PC-3 (cell line): ENCODE data around the gene S100PBP. TPM values are rescaled to one million over a fixed set of nuclear protein-coding genes. Genes with fewer than 3 reads are reported as not detected.

Experiments
- ATAC-seq: fragments of 200-7000 bp; cut with Tn5 transposase; 2 replicates; pipeline ENCODE4 v1.9.1; 2020; ENCODE audit warnings: mild to moderate bottlenecking, moderate library complexity
- BruUV-seq: library from RNA; stranded (reverse); fragments of 400-500 nt; replicated peaks from 2 replicates; lab custom pipeline; 2021; lab: Mats Ljungman, UMichigan
- CTCF ChIA-PET: fragments of 300-600 bp; sonication (Branson Sonifier 250); formaldehyde crosslinking; loops from one replicate; lab custom pipeline; 2022; ENCODE audit warnings: antibody characterized with exemption; lab: Charles Lee
- POLR2A ChIA-PET: fragments of 300-600 bp; sonication (Branson Sonifier 250); formaldehyde crosslinking; loops from one replicate; lab custom pipeline; 2022; ENCODE audit warnings: antibody characterized with exemption; ENCODE audit not compliant: unreplicated experiment; lab: Charles Lee
- DNase-seq: peaks from one replicate; pipeline ENCODE4 v3.0.0-alpha.2; 2015
- H2AFZ ChIP-seq: fragments of 300-600 bp; sonication (generic); 2 replicates; pipeline ENCODE4 v1.6.0; 2016; ENCODE audit warnings: antibody characterized with exemption, low read length
- H3F3A ChIP-seq: fragments of 300-600 bp; sonication (generic); one replicate; pipeline ENCODE4 v1.6.0; 2017; ENCODE audit warnings: antibody characterized with exemption, low read length, control low read depth, mild to moderate bottlenecking; ENCODE audit not compliant: unreplicated experiment
- H3K27ac ChIP-seq: fragments of 300-600 bp; sonication (generic); 2 replicates; pipeline ENCODE4 v1.5.1; 2016; ENCODE audit warnings: mild to moderate bottlenecking, low read length
- H3K27me3 ChIP-seq: fragments of 300-600 bp; sonication (generic); 2 replicates; pipeline ENCODE4 v1.6.1; 2016; ENCODE audit warnings: low read length, mixed read lengths
- H3K36me3 ChIP-seq: fragments of 300-600 bp; sonication (generic); 2 replicates; pipeline ENCODE4 v1.6.1; 2016; ENCODE audit warnings: low read depth, mixed run types, low read length, mixed read lengths
- H3K4me1 ChIP-seq: fragments of 300-600 bp; sonication (generic); 2 replicates; pipeline ENCODE4 v1.5.1; 2016; ENCODE audit warnings: low read length; ENCODE audit not compliant: insufficient read depth
- H3K4me2 ChIP-seq: fragments of 300-600 bp; sonication (generic); 2 replicates; pipeline ENCODE4 v1.6.0; 2016; ENCODE audit warnings: low read length
- H3K4me3 ChIP-seq: fragments of 300-600 bp; sonication (generic); 2 replicates; pipeline ENCODE4 v1.5.1; 2016; ENCODE audit warnings: mild to moderate bottlenecking, low read length, mixed read lengths
- H3K79me2 ChIP-seq: fragments of 300-600 bp; sonication (generic); 2 replicates; pipeline ENCODE4 v1.6.1; 2017; ENCODE audit warnings: low read length, mixed read lengths
- H3K9ac ChIP-seq: fragments of 300-600 bp; sonication (generic); 2 replicates; pipeline ENCODE4 v1.6.0; 2016; ENCODE audit warnings: mild to moderate bottlenecking, low read length
- H3K9me2 ChIP-seq: fragments of 300-600 bp; sonication (generic); replicated peaks from 2 replicates; pipeline ENCODE4 v1.6.1; 2016; ENCODE audit warnings: mixed run types, low read length, mixed read lengths
- H3K9me3 ChIP-seq: fragments of 300-600 bp; sonication (generic); 2 replicates; pipeline ENCODE4 v1.6.1; 2016; ENCODE audit warnings: low read length, mixed read lengths
- H4K20me1 ChIP-seq: fragments of 300-600 bp; sonication (generic); 2 replicates; pipeline ENCODE4 v1.6.1; 2016; ENCODE audit warnings: low read length, mixed read lengths
- EZH2 ChIP-seq: fragments of 300-600 bp; sonication (generic); IDR thresholded peaks from one replicate; pipeline ENCODE4 v1.6.1; 2017; ENCODE audit warnings: antibody characterized with exemption, mild to moderate bottlenecking, low read length; ENCODE audit not compliant: unreplicated experiment
- EZH2phosphoT487 ChIP-seq: fragments of 300-600 bp; sonication (generic); IDR thresholded peaks from 2 replicates; pipeline ENCODE4 v1.6.1; 2018; ENCODE audit warnings: mild to moderate bottlenecking, antibody characterized with exemption, low read length, borderline replicate concordance
- intact Hi-C: fragments of 100-400 bp; cut with micrococcal nuclease; formaldehyde crosslinking; loops from 2 replicates; pipeline ENCODE4 v1.9.0; 2023
- total RNA-seq: library from RNA; depleted of rRNA; stranded (reverse); fragments of >200 nt; gene quantifications from 2 replicates; pipeline ENCODE4 v1.2.3, GENCODE V29; 2014
- TF ChIP-seq, protein P1 (sequence below): fragments of 300-600 bp; sonication (generic); conservative IDR thresholded peaks from 2 replicates; pipeline ENCODE4 v1.5.1; 2017; ENCODE audit warnings: antibody characterized with exemption, low read depth, mild to moderate bottlenecking, low read length

The S100PBP gene
- total RNA-seq, 1 experiment from 2014 or later: 13.2 TPM

DNA sequence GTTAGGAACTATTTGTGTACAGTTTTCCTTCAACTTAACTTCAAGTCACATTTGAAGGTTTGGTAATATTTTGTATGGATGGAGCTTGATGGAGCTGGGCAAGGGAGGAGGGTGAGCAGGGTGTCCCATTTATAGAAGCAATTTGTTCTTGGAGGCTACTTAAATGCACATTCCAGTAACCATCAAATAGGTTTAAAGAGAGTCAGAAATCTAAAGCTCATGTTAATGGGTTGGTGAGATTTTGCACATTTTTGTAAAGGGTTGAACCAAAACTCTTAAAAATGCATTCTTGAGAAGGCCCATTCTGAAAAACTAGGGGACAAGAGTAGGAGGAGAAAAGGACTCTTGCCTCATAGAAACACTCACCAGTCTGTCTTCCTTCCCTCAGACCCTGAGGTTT lies 43.1 kb downstream of the S100PBP start:
- Histone ChIP-seq H3K9ac (no peak overlapping the region), H3K9me3 (no peaks in the 10 kb centered on the region), H3K79me2 (no peaks in the 10 kb centered on the region), H4K20me1 (no peaks in the 10 kb centered on the region), H3K4me3 (no peak overlapping the region), H3F3A (no peaks in the 10 kb centered on the region), H2AFZ (no peak overlapping the region), H3K4me1 (no peaks in the 10 kb centered on the region), H3K9me2 (no peaks in the 10 kb centered on the region), H3K4me2 (no peak overlapping the region), H3K27ac (no peak overlapping the region), H3K36me3 (peaks cover 4% of the 10 kb centered on the region; the same call in 1 of the 2 replicates), H3K27me3 (no peaks in the 10 kb centered on the region)
- TF ChIP-seq, protein P1, sequence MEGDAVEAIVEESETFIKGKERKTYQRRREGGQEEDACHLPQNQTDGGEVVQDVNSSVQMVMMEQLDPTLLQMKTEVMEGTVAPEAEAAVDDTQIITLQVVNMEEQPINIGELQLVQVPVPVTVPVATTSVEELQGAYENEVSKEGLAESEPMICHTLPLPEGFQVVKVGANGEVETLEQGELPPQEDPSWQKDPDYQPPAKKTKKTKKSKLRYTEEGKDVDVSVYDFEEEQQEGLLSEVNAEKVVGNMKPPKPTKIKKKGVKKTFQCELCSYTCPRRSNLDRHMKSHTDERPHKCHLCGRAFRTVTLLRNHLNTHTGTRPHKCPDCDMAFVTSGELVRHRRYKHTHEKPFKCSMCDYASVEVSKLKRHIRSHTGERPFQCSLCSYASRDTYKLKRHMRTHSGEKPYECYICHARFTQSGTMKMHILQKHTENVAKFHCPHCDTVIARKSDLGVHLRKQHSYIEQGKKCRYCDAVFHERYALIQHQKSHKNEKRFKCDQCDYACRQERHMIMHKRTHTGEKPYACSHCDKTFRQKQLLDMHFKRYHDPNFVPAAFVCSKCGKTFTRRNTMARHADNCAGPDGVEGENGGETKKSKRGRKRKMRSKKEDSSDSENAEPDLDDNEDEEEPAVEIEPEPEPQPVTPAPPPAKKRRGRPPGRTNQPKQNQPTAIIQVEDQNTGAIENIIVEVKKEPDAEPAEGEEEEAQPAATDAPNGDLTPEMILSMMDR: no peak
- TF ChIP-seq EZH2phosphoT487: no peak
- TF ChIP-seq EZH2: no peak
- DNase-seq (no peak), ATAC-seq (no peak)
- POLR2A ChIA-PET: no interaction called here
- CTCF ChIA-PET: no interaction called here
- intact Hi-C loops: no loop called here
- no TSS peak for BruUV-seq

DNA sequence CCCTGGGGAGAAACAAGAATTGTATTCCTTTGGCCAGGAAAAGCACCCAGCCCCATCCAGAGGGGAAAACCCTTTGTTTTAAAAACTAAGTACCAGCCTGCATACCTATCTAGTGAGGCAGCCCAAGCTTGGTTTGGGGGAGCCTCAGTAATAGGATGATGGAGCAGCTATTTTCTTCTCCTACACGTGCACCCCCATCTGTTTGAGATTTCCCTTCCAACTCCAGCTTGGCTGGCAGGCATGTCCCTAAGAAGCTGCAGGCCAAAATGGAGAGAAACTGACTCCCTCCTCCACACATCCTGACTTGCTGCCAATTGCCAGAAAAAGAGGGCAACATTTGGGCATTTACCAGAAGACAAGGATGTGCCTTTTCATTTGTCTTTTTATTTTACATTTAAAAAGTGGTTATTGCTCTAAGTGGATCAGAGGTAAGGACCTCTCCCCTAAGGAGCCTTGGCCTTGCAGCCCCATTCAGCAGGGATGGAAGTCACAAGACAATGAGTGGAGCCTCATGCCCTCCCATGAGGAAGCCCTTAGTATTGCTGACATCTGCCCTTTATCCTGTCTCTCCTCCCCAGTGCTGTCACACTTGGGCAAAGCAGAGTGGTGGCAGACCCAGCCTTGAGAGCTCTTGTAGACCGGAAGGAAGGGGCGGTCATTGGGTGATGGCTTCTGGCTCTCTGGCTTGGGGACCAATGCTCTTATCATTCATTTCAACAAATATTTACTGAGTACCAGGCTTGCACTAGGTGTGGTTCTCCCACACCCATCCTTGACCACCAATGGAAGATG lies 44.6 kb downstream of the S100PBP start:
- no peak overlapping the region for H3K9ac ChIP-seq
- no peak overlapping the region for H3K4me3 ChIP-seq
- no TSS peak for BruUV-seq
- no peaks in the 10 kb centered on the region for H3F3A ChIP-seq
- ChIA-PET POLR2A (no interaction called here), CTCF (no interaction called here)
- no peak for ATAC-seq
- no peak overlapping the region for H3K27ac ChIP-seq
- no peaks in the 10 kb centered on the region for H3K27me3 ChIP-seq
- DNase-seq: no peak
- H2AFZ ChIP-seq: no peak overlapping the region
- no peaks in the 10 kb centered on the region for H3K9me2 ChIP-seq
- no peaks in the 10 kb centered on the region for H3K79me2 ChIP-seq
- TF ChIP-seq EZH2 (no peak), EZH2phosphoT487 (no peak)
- TF ChIP-seq, protein P1: no peak
- H3K4me2 ChIP-seq: no peak overlapping the region
- intact Hi-C loops: no loop called here
- no peaks in the 10 kb centered on the region for H3K9me3 ChIP-seq
- H3K4me1 ChIP-seq: no peaks in the 10 kb centered on the region
- H4K20me1 ChIP-seq: no peaks in the 10 kb centered on the region
- H3K36me3 ChIP-seq: no peaks in the 10 kb centered on the region

DNA sequence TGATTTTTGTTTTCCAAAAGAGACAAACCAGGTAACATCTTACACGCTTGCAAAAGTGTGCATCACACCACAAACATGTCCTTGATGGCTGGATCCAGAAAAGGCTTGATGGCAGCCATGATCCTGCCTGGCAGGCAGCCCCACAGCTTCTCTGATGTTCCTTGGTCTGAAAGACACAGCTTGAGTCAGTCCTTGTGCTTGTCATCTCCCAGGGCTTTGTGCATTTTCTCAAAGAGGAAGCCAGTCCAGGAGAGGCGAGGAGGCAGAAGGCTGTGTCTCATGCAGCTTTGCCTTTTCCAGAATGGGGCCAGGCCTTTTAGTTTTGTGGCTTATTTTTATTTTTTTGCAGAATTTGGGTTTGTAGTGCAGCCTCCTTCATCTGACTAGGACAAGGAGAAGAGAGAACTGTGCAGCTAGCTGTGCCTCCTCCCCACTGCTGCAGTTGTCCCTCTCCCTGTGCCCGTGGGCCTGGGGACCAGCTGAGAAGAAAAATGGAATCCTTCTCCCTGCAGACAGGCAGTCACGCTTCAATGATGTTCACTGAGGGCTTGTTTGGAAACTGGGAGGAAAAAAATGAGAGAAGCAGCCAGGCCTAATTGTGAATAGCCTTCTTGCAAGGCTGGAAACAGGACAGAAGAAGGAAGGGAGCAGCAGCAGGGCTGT lies 45.9 kb downstream of the S100PBP start:
- Histone ChIP-seq H4K20me1 (no peaks in the 10 kb centered on the region), H3K9ac (no peak overlapping the region), H3K27ac (no peak overlapping the region), H3K4me2 (no peak overlapping the region), H3F3A (no peaks in the 10 kb centered on the region), H2AFZ (no peak overlapping the region), H3K9me3 (no peaks in the 10 kb centered on the region), H3K79me2 (no peaks in the 10 kb centered on the region), H3K27me3 (no peaks in the 10 kb centered on the region), H3K4me3 (no peak overlapping the region), H3K4me1 (no peaks in the 10 kb centered on the region), H3K36me3 (no peaks in the 10 kb centered on the region), H3K9me2 (no peaks in the 10 kb centered on the region)
- ATAC-seq (no peak), DNase-seq (no peak)
- POLR2A ChIA-PET: no interaction called here
- CTCF ChIA-PET: no interaction called here
- BruUV-seq: no TSS peak
- intact Hi-C loops: no loop called here
- TF ChIP-seq EZH2 (no peak), EZH2phosphoT487 (no peak)
- TF ChIP-seq, protein P1: no peak
